Endothelial cell of umbilical vein (primary cell): ENCODE data around the gene HDGFL2. TPM values are rescaled to one million over a fixed set of nuclear protein-coding genes. Genes with fewer than 3 reads are reported as not detected.

Source experiments
- BruUV-seq: library from RNA; stranded (reverse); fragments of 400-500 nt; replicated peaks from 2 replicates; lab custom pipeline; 2021; lab: Mats Ljungman, UMichigan
- CTCF ChIA-PET: fragments of 300-600, 350-600 bp; sonication (Branson Sonifier 250); formaldehyde crosslinking; loops from one replicate; lab custom pipeline; 2021; ENCODE audit warnings: antibody characterized with exemption, inconsistent platforms; lab: Charles Lee
- POLR2A ChIA-PET: fragments of 300-600, 350-600 bp; sonication (Branson Sonifier 250); formaldehyde crosslinking; loops from one replicate; lab custom pipeline; 2021; ENCODE audit warnings: antibody characterized with exemption, inconsistent platforms; lab: Charles Lee
- DNase-seq: peaks from one replicate; pipeline ENCODE4 v3.0.0-alpha.2; 2011; ENCODE audit warnings: low read depth, low spot score
- FAIRE-seq: peaks from 2 replicates; lab custom pipeline; 2011; peaks lifted over from hg19 to GRCh38; lab: Jason Lieb, UNC
- H2AFZ ChIP-seq: 2 replicates; pipeline ENCODE4 v1.6.0; 2012; ENCODE audit warnings: low read depth, low read length, control low read depth, inconsistent platforms
- H3K27ac ChIP-seq: 2 replicates; pipeline ENCODE4 v1.5.1; 2011; ENCODE audit warnings: low read depth, mild to moderate bottlenecking, control low read depth, low read length, moderate library complexity; ENCODE audit not compliant: insufficient read depth
- H3K27me3 ChIP-seq, 2 experiments: 2 replicates each; pipeline versions ENCODE4 v1.6.0 to v1.6.1; 2011; ENCODE audit warnings: low read length in 2 of 2, mixed read lengths in 1 of 2; ENCODE audit not compliant: control insufficient read depth in 2 of 2, insufficient read depth in 2 of 2
- H3K36me3 ChIP-seq, 2 experiments: 2 replicates in 1 of 2; 3 replicates in 1 of 2; pipeline ENCODE4 v1.5.1; 2011; ENCODE audit warnings: low read length in 2 of 2, mild to moderate bottlenecking in 1 of 2, moderate library complexity in 1 of 2; ENCODE audit not compliant: control insufficient read depth in 2 of 2, insufficient read depth in 2 of 2; ENCODE audit errors: extremely low read depth in 1 of 2
- H3K4me1 ChIP-seq: 3 replicates; pipeline ENCODE4 v1.5.1; 2011; ENCODE audit warnings: mild to moderate bottlenecking, low read length; ENCODE audit not compliant: control insufficient read depth, insufficient read depth; ENCODE audit errors: extremely low read depth
- H3K4me2 ChIP-seq: 2 replicates; pipeline ENCODE4 v1.6.1; 2011; ENCODE audit warnings: low read length, control low read depth, mixed read lengths; ENCODE audit not compliant: insufficient read depth
- H3K4me3 ChIP-seq, 3 experiments: fragments of 200-600 bp in 1 of 3; sonication (generic), shearing (Covaris generic) in 1 of 3; replicated peaks in 1 of 3; 2 replicates each; pipeline ENCODE4 v1.5.1; 2011 to 2016; ENCODE audit warnings: control low read depth in 3 of 3, low read length in 3 of 3, mild to moderate bottlenecking in 2 of 3, inconsistent platforms in 1 of 3, low read depth in 1 of 3, moderate library complexity in 1 of 3; ENCODE audit not compliant: insufficient read depth in 1 of 3
- H3K79me2 ChIP-seq: 2 replicates; pipeline ENCODE4 v1.6.0; 2012; ENCODE audit warnings: low read length, inconsistent platforms; ENCODE audit not compliant: control insufficient read depth, insufficient read depth
- H3K9ac ChIP-seq: replicated peaks from 2 replicates; pipeline ENCODE3; 2011; ENCODE audit warnings: low read length, control low read depth; ENCODE audit not compliant: insufficient read depth; ENCODE audit errors: extremely low read depth
- H3K9me1 ChIP-seq: replicated peaks from 3 replicates; pipeline ENCODE4 v1.6.0; 2011; ENCODE audit warnings: mild to moderate bottlenecking, low read length; ENCODE audit not compliant: control insufficient read depth, insufficient read depth; ENCODE audit errors: extremely low read depth
- H3K9me3 ChIP-seq: replicated peaks from 2 replicates; pipeline ENCODE4 v1.5.1; 2012; ENCODE audit warnings: low read length, inconsistent platforms; ENCODE audit not compliant: control insufficient read depth, insufficient read depth
- H4K20me1 ChIP-seq: replicated peaks from 2 replicates; pipeline ENCODE3; 2011; ENCODE audit warnings: mild to moderate bottlenecking, low read length; ENCODE audit not compliant: control insufficient read depth, insufficient read depth; ENCODE audit errors: extremely low read depth
- EZH2 ChIP-seq: IDR thresholded peaks from 2 replicates; pipeline ENCODE4 v1.6.1; 2012; ENCODE audit warnings: borderline replicate concordance, low read depth, mild to moderate bottlenecking, moderate library complexity, low read length, inconsistent platforms; ENCODE audit not compliant: severe bottlenecking
- FOS ChIP-seq: IDR thresholded peaks from 2 replicates; pipeline ENCODE4 v1.6.1; 2011; ENCODE audit warnings: mild to moderate bottlenecking, low read length, moderate library complexity, borderline replicate concordance; ENCODE audit not compliant: insufficient read depth
- GATA2 ChIP-seq: IDR thresholded peaks from 2 replicates; pipeline ENCODE4 v1.7.0; 2011; ENCODE audit warnings: low read depth, mild to moderate bottlenecking, moderate library complexity, mixed read lengths, low read length; ENCODE audit not compliant: insufficient read length, insufficient read depth
- JUN ChIP-seq: IDR thresholded peaks from 2 replicates; pipeline ENCODE4 v1.6.1; 2011; ENCODE audit warnings: borderline replicate concordance, low read depth; ENCODE audit not compliant: insufficient read length, insufficient read depth
- MAX ChIP-seq: IDR thresholded peaks from 2 replicates; pipeline ENCODE4 v1.6.1; 2011; ENCODE audit not compliant: insufficient read depth, insufficient read length
- MYC ChIP-seq: IDR thresholded peaks from one replicate; pipeline ENCODE4 v1.6.1; 2011; ENCODE audit warnings: mild to moderate bottlenecking, low read depth, low read length
- POLR2A ChIP-seq: IDR thresholded peaks from 2 replicates; pipeline ENCODE4 v1.6.1; 2012; ENCODE audit warnings: low read depth, mild to moderate bottlenecking, control low read depth, low read length
- POLR2AphosphoS5 ChIP-seq: IDR thresholded peaks from 2 replicates; pipeline ENCODE4 v1.6.1; 2012; ENCODE audit warnings: low read depth, mild to moderate bottlenecking, control low read depth, low read length, moderate library complexity; ENCODE audit not compliant: insufficient read depth
- dilution Hi-C: fragments of 300-500 bp; cut with MboI; formaldehyde crosslinking; loops from one replicate; pipeline ENCODE4 v1.15.0; 2019; ENCODE audit warnings: low sequenced_read_pairs; ENCODE audit not compliant: extremely low pct_ligation_motif_present
- intact Hi-C: fragments of 100-400 bp; cut with micrococcal nuclease; formaldehyde crosslinking; loops from one replicate; pipeline ENCODE4 v1.10.0; 2022
- polyA plus RNA-seq, 4 experiments: library from polyadenylated mRNA; depleted of rRNA in 3 of 4; stranded (reverse) in 3 of 4; unstranded in 1 of 4; fragments of >200 nt; gene quantifications; 2 replicates each; pipeline versions ENCODE4 v1.2.1 to v1.2.3, GENCODE V29; 2011 to 2012; ENCODE audit warnings: missing spikeins in 1 of 4
- total RNA-seq: library from RNA; stranded (reverse); gene quantifications from 2 replicates; pipeline ENCODE4 v1.2.3, GENCODE V29; 2021
- TF ChIP-seq, protein P1 (sequence below), 2 donors: IDR thresholded peaks; 1 replicate in 1 of 2; 2 replicates in 1 of 2; pipeline ENCODE4 v1.5.1; 2011; ENCODE audit warnings: low read length in 2 of 2, mild to moderate bottlenecking in 2 of 2, moderate library complexity in 2 of 2, control low read depth in 1 of 2, inconsistent platforms in 1 of 2, low read depth in 1 of 2; ENCODE audit not compliant: insufficient read depth in 1 of 2; ENCODE audit errors: extremely low read depth in 1 of 2

HDGFL2 gene
- total and polyA plus RNA-seq, 2 donors (not counting 3 experiments of a cell fraction or from before 2014, with no cell fraction given) = 39.1 to 79.6 TPM

DNA sequence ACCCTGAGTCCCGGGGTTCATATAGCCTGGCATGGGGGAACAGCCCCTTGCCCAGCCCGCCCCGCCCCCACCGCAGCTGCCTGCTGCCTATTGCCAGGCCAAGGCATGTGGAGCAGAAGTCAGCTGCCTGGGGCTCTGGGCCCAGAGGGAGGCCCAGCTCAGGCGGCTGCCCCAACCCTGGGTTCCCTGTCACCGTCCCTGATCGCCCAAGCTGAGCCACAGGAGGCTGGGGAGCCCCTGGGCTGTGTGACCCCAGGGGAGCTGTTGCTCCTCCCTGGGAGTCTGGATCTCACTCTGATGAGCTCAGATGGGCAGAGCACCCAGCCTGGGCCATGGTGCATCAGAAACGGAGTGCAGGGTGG, 44.8 kb downstream of the HDGFL2 start:
- Histone ChIP-seq H3K9me3 (no peaks in the 10 kb centered on the region), H4K20me1 (no peaks in the 10 kb centered on the region), H3K9ac (no peak overlapping the region), H3K4me3 (no peak overlapping the region), H3K4me2 (no peak overlapping the region), H3K79me2 (no peaks in the 10 kb centered on the region), H3K9me1 (no peaks in the 10 kb centered on the region), H2AFZ (no peak overlapping the region), H3K36me3 (no peaks in the 10 kb centered on the region), H3K27ac (no peak overlapping the region), H3K27me3 (no peaks in the 10 kb centered on the region), H3K4me1 (no peaks in the 10 kb centered on the region)
- BruUV-seq = no TSS peak
- intact Hi-C loops (no loop called here), dilution Hi-C loops (no loop called here)
- DNase-seq (no peak), FAIRE-seq (no peak)
- ChIA-PET CTCF (interaction anchor here (0.7 to 2.8 kb wide), 3 partner anchors 9 to 119 kb away, joined by 3 to 17 read pairs (median 7); no protein-coding TSS in a partner anchor), POLR2A (interaction anchor here (0.6 kb wide), 1 partner anchor 101 kb away, joined by 3 read pairs; no protein-coding TSS in a partner anchor)
- no peak for TF ChIP-seq JUN
- TF ChIP-seq POLR2A = no peak
- no peak for TF ChIP-seq GATA2
- TF ChIP-seq POLR2AphosphoS5 = no peak
- no peak for TF ChIP-seq FOS
- TF ChIP-seq MAX = no peak
- TF ChIP-seq EZH2 = no peak
- no peak for TF ChIP-seq MYC
- TF ChIP-seq, protein P1, sequence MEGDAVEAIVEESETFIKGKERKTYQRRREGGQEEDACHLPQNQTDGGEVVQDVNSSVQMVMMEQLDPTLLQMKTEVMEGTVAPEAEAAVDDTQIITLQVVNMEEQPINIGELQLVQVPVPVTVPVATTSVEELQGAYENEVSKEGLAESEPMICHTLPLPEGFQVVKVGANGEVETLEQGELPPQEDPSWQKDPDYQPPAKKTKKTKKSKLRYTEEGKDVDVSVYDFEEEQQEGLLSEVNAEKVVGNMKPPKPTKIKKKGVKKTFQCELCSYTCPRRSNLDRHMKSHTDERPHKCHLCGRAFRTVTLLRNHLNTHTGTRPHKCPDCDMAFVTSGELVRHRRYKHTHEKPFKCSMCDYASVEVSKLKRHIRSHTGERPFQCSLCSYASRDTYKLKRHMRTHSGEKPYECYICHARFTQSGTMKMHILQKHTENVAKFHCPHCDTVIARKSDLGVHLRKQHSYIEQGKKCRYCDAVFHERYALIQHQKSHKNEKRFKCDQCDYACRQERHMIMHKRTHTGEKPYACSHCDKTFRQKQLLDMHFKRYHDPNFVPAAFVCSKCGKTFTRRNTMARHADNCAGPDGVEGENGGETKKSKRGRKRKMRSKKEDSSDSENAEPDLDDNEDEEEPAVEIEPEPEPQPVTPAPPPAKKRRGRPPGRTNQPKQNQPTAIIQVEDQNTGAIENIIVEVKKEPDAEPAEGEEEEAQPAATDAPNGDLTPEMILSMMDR (IDR thresholded peaks at IDR 0.05; ENCODE audit: extremely low read depth in 1 of 2, insufficient read depth in 1 of 2, low read depth in 1 of 2, low read length in 2 of 2) = no peak
